ENCODE data around the gene FBN1. TPM values are rescaled to one million over a fixed set of nuclear protein-coding genes. Genes with fewer than 3 reads are reported as not detected.

Gene FBN1
- total RNA-seq, 1 donor from 2014 or later = 39.4 TPM

DNA sequence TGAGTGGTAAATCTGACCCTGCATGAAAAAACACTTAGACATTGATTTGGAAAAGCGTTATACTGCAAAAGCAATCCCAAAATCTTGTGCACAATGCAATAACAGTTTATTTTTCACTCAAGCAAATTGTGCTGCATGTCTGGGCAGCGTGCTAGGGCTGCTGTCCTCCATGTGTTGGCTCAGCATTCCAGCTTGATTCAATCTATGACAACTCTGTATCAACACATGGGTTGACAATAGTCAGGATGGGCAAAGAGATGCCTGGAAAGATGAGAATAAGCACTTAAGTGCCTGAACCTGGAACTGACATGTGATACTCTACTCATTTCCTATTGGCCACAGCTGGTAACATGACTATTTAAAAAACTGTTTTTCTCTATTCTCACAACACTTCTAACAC is 262.5 kb downstream of the FBN1 start:
- intact Hi-C loops (cut with DNase I) = no loop called here
- DNase-seq (no peak), ATAC-seq (ENCODE audit: poor library complexity) (no peak)

DNA sequence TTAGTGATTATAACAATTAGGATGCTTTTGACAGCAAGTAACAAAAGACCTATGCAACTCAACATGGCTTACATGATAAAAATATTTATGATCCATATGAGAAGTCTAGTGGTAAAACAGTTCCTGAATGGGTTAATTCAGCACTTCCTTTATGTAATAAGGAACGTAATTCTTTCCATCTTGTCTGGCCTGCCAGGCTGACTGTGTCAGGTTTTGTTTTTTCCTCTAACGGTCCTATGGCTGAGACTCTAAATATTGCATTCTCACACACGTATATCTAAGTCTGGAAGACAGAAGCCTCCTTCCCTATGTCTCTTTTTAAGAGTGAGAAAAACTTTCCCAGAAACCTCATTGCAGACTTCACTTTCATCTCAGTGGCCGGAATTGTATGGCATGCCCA is 263.6 kb downstream of the FBN1 start:
- ATAC-seq (ENCODE audit: poor library complexity) = no peak
- intact Hi-C loops (cut with DNase I) = no loop called here
- no peak for DNase-seq

DNA sequence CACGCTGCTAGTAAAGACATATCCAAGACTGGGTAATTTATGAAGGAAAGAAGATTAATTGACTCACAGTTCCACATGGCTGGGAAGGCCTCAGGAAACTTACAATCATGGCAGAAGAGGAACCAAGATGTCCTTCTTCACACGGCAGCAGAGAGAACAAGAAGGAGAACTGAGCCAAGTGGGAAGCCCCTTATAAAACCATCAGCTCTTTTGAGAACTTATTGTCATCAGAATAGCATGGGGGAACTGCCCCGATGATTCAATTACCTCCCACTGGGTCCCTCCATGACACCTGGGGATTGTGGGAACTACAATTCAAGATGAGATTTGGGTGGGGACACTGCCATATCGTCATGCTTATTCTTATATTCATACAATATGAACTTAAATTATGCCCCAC is 265.3 kb downstream of the FBN1 start:
- no peak for DNase-seq
- intact Hi-C loops (cut with DNase I) = no loop called here
- no peak for ATAC-seq (ENCODE audit: poor library complexity)

DNA sequence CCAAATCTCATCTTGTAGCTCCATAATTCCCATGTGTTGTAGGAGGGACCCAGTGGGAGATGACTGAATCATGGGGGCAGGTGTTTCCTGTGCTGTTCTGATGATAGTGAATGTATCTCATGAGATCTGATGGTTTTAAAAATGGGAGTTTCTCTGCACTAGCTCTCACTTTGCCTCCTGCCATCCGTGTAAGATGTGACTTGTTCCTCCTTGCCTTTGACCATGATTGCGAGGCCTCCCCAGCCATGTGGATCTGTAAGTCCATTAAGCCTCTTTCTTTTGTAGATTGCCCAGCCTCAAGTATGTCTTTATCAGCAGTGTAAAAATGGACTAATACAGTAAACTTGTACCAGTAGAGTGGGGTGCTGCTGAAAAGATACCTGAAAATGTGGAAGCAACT is 269.7 kb downstream of the FBN1 start:
- no peak for ATAC-seq (ENCODE audit: poor library complexity)
- intact Hi-C loops (cut with DNase I) = no loop called here
- DNase-seq = no peak

DNA sequence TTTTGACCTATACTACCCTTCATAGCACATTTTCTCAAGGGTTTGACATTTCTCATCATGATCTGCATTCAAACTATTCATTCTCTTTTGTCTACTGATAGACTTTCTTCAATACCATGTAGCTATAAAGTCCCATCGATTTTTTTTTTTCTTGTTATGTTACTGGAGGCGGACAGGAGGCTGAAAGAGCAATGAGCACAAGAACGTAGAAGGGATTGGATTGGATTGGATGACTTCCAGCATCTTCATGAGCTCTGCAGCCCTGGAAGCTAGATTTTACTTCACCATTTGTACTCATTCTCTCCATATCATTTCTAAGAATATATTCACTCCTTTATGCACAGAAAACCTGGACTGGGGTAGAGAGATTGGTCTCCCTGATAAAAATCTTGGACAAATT is 271.0 kb downstream of the FBN1 start:
- intact Hi-C loops (cut with DNase I) = no loop called here
- ATAC-seq (ENCODE audit: poor library complexity) (no peak), DNase-seq (no peak)

DNA sequence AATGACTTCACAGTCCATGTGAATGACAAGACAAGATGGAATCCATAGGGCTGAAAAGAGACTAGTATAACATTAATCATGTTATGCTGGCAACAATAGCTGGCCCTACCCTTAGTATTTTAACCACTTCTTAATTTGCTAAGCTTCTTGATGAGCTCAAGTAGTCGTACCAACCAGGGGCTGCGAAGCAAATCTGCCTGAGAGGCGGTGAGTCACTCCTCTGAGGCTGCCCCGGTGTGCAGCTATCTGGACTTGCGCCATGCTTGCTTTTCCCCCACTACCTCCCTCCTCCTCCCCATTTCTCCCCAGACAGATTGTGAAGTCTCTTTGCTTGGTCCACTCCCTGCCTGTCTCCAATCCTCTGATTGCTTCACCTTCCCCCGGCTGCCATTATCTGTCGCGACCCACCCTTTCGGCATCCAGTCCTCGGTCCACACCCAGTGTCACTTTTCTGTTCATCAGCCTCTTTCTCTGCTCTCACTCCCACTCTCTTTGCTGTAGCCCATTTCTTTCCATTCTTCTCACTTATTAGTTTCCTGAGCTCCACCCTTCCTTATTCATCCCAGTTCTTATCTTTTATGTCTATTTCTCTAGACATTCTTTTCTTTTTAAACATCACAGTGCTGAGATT is 271.6 kb downstream of the FBN1 start:
- DNase-seq (peak; percentile 44), ATAC-seq (ENCODE audit: poor library complexity) (peak; percentile 64)
- intact Hi-C loops (cut with DNase I) = no loop called here

DNA sequence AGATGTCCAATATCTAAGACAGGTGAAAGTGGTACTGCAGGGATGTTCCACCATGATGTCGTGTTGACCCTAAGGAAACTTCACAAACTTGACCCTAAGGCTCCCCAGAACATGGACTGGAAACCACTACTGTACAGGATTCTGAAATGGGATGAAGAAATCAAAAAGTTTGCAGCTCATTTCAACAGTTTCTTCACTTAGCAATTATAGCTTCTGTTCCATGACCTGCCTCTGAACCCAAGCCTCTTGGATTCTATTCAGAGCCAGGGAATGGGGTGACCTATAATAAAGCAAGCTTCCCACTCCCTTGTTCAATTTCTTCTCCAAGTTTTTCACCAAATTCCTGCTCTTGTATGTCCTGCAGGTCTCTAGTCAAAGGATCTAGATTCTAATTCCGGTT is 273.5 kb downstream of the FBN1 start:
- no peak for ATAC-seq (ENCODE audit: poor library complexity)
- no peak for DNase-seq
- intact Hi-C loops (cut with DNase I) = no loop called here

DNA sequence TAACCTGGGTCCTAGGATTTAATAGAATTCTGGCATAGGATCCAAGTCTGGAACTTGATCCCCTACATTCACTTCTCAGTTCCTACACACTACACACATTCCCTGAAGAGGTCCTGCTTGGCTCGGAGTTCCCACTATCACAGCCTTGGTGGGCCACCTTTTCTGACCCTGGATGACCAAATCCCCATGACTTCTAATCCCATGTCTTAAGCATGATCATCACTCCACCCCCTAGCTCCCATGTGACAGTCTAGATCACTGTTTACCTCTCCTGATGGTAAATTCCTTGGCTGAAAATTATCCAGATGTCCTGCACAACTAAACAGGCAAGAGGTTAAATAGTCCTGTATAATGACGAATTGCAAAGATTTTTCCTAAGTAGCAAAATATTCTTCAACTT is 274.0 kb downstream of the FBN1 start:
- DNase-seq (no peak), ATAC-seq (ENCODE audit: poor library complexity) (no peak)
- intact Hi-C loops (cut with DNase I) = no loop called here

DNA sequence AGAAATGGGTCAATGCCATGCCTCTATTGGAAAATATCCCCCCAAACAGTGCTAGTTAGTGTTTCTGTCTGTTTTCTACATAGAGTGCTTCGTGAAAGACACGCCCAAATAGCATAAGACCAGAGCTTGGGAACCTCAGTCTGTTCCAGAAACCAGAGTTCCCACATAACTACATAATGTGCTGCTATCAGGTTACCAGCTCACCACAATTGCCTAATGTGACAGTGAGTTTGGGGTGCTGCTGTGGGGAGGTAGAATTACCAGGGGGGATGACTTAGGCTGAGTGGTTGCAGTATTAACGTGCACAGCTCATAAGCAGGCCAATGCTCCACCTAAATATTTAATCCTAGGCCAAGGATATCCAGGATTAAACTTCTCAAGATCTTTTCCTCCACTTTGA is 275.0 kb downstream of the FBN1 start:
- ATAC-seq (ENCODE audit: poor library complexity) = no peak
- intact Hi-C loops (cut with DNase I) = no loop called here
- no peak for DNase-seq

DNA sequence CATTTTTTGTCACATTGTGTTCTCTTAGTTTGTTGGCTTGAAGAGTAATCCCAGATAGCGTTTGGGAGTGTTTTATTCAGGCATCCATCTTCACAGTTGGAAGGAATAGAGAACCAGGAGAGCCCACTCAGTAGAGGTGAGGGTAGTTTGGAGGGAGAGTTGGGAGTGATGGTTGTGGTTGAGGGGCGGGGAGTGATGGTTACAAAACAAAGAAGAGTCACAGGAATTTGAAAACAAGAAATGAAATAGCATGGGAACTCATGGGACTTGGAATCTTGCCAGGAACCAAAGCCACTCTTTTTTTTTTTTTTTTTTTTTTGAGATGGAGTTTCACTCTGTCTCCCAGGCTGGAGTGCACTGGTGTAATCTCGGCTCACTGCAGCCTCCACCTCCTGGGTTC is 278.0 kb downstream of the FBN1 start:
- no peak for DNase-seq
- intact Hi-C loops (cut with DNase I) = loop anchor here (10.0 kb wide), 1 partner anchor 277 kb away; the partner anchor contains the start of gene FBN1
- ATAC-seq (ENCODE audit: poor library complexity) = peak; percentile 62

DNA sequence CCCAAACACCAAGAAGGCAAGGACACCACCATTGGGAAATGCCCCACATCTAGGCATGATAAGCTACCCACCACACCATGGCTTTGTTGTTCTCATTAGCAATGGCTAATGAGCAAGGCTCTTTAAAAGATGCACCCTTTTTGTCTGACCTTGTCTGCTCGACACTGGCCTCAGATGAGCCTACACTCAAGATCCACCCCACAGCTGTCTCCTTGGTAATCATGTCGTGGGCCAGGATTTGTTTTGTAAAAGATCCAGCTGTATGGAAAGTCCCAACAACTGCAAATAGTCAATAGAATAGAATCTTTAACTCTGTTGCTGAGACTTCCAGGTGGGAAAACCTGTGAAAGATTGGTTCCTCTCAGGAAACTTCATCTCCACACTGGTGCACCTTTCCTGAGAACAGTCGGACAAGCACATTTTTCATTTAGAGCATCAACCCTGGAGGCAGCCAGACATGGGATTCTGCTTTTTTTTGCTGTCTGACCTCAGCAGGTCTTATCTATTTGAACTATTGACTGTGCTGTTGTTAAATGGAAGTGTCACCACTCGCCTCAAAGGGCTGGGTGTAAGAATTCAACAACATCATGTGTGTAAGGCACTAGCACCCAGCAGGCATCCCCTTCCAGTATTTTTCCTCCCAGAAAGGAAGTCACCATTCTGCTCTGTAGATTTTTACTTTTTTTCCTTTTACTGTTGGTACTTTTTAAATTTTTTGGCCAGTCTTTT is 278.8 kb downstream of the FBN1 start:
- intact Hi-C loops (cut with DNase I) = loop anchor here (10.0 kb wide), 1 partner anchor 278 kb away; the partner anchor contains the start of gene FBN1
- ATAC-seq (ENCODE audit: poor library complexity) (peak; percentile 82), DNase-seq (no peak)

DNA sequence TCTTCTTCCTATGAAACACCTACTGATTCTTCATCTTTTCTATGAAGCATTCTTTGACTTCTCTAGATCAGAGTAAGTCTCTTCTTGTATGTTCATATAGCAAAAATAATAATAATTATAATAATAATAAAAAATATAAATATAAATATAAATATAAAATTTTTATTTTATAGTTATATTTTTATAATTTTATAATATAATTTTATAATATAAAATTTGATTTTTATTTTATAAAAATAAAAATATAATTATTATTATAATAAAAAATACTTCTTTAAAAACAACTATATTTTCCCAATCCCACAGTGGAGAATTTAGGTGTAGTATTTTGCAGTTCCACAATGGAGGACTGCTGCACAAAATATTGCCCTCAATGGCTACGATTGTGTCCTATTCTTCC is 279.9 kb downstream of the FBN1 start:
- no peak for ATAC-seq (ENCODE audit: poor library complexity)
- intact Hi-C loops (cut with DNase I) = loop anchor here (10.0 kb wide), 1 partner anchor 279 kb away; the partner anchor contains the start of gene FBN1
- DNase-seq = no peak

DNA sequence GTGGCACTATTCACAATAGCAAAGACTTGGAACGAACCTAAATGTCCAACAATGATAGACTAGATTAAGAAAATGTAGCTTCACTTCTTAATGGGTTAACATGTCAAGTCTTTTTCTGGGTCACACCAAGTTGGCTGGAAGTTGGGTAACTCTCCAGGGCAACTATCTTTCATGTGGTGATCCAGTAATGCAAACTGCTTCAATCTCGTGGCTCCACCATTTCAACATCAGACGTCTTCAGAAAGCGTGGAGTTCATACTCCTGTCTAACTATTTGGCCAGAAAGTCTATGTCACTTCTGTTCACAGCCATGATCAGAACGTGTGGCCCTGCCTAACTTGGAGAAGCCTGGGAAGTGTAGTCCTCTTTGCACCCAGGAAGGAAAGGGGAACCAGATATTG is 282.0 kb downstream of the FBN1 start:
- intact Hi-C loops (cut with DNase I) = loop anchor here (5.0 to 10.0 kb wide), 2 partner anchors 281 to 439 kb away; partner anchors contain the start of gene FBN1

DNA sequence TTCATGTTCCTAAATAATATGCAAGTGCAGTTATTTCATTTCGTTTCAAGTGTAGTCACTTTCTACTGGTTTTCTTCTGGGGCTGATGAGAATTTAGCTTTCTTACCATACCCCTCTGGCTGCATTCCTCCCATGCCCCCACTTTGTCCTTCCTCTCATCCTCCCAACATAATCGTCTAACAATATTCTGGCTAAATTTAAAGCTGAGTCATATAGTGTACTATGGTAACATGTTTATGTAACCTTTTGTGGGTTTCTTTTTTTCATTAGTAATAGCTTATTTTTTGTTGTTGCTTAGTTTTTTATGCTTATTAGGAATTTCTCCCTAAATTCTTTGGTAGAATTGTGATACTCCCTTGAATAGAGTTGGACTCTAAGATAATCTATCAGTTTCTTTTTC is 283.8 kb downstream of the FBN1 start:
- ATAC-seq (ENCODE audit: poor library complexity) = no peak
- intact Hi-C loops (cut with DNase I) = loop anchor here (5.0 to 10.0 kb wide), 2 partner anchors 283 to 441 kb away; partner anchors contain the start of gene FBN1
- DNase-seq = no peak

More for the DNA sequence above, 282.0 kb downstream of the FBN1 start:
- ATAC-seq (ENCODE audit: poor library complexity) (no peak), DNase-seq (no peak)

DNA sequence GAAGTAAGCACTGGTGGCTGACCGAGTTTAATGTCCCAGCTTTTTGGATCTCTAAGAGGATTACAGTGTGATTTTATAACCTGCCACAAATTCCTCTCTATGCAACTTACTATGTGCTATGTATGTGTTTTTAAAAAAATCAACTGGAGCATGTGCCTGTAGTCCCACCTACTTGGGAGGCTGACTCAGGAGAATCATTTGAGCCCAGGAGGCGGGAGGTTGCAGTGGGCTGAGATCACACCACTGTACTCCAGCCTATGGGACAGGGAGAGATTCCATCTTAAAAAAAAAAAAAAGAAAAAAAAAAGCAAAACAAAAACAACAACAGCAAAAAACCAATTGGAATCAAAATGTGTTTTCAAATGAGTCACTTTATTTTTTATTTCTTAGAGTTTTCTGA is 284.7 kb downstream of the FBN1 start:
- ATAC-seq (ENCODE audit: poor library complexity) = no peak
- no peak for DNase-seq
- intact Hi-C loops (cut with DNase I) = loop anchor here (5.0 to 10.0 kb wide), 2 partner anchors 284 to 441 kb away; partner anchors contain the start of gene FBN1

Other genes with a start within 250 kb of the FBN1 start
- 1.3 TPM for gene CEP152, start 165.4 kb upstream of the FBN1 start, total RNA-seq
- 201 TPM for gene EID1, start 232.4 kb upstream of the FBN1 start, total RNA-seq

Measured in Right ventricle myocardium superior (tissue), 1 donor.